Breast epithelium (tissue), 4 donors: ENCODE measurements around the gene PRICKLE2. TPM values are rescaled to one million over a fixed set of nuclear protein-coding genes. Genes with fewer than 3 reads are reported as not detected.
A peak's percentile ranks its signal among the peaks of the same experiment; 100 is the strongest.

Source experiments
- DNase-seq, 2 donors: peaks; one replicate each; pipeline ENCODE4 v3.0.0-alpha.2; 2019; ENCODE audit warnings: low spot score in 2 of 2
- H3K27ac ChIP-seq, 2 donors: fragments of 200-600 bp; sonication (generic) in 1 of 2; one replicate each; pipeline ENCODE4 v1.5.1; 2016 to 2019; ENCODE audit warnings: mild to moderate bottlenecking in 1 of 2
- H3K27me3 ChIP-seq, 2 donors: fragments of 200-600 bp; sonication (generic) in 1 of 2; one replicate each; pipeline versions ENCODE4 v1.5.1 to v1.6.0; 2017 to 2019; ENCODE audit warnings: control low read depth in 1 of 2, mild to moderate bottlenecking in 1 of 2
- H3K36me3 ChIP-seq: fragments of 200-600 bp; one replicate; pipeline ENCODE4 v1.5.1; 2019
- H3K4me1 ChIP-seq, 2 donors: fragments of 200-600 bp; sonication (generic); one replicate each; pipeline ENCODE4 v1.5.1; 2016 to 2019; ENCODE audit warnings: control low read depth in 1 of 2
- H3K4me3 ChIP-seq, 3 donors: fragments of 200-600 bp; sonication (generic); 1 replicate in 2 of 3; 2 replicates in 1 of 3; pipeline ENCODE4 v1.5.1; 2016 to 2019; ENCODE audit warnings: mild to moderate bottlenecking in 3 of 3, moderate library complexity in 2 of 3
- H3K9me3 ChIP-seq, 2 donors: fragments of 200-600 bp; sonication (generic) in 1 of 2; one replicate each; pipeline ENCODE4 v1.5.1; 2016 to 2019; ENCODE audit warnings: control low read depth in 1 of 2
- POLR2A ChIP-seq: fragments of 450-650 bp; IDR thresholded peaks from one replicate; pipeline ENCODE4 v1.6.1; 2016; ENCODE audit warnings: antibody characterized with exemption, mild to moderate bottlenecking, moderate library complexity
- POLR2AphosphoS5 ChIP-seq, 3 donors: sonication (generic); formaldehyde crosslinking; IDR thresholded peaks; one replicate each; pipeline ENCODE4 v1.6.1; 2017; ENCODE audit warnings: antibody characterized with exemption in 3 of 3
- intact Hi-C: fragments of 100-400 bp; cut with DNase I; formaldehyde crosslinking; loops from one replicate; pipeline ENCODE4 v1.15.1; 2023; ENCODE audit warnings: low total_unique reads
- total RNA-seq, 3 donors: library from RNA; depleted of rRNA; stranded (reverse); fragments of >200 nt; gene quantifications; one replicate each; pipeline ENCODE4 v1.1.0, GENCODE V29; 2016
- TF ChIP-seq, protein P1 (sequence below), 3 donors: fragments of 450-650 bp; IDR thresholded peaks; one replicate each; pipeline ENCODE4 v1.5.1; 2016 to 2017; ENCODE audit warnings: antibody characterized with exemption in 3 of 3, mild to moderate bottlenecking in 3 of 3, moderate library complexity in 3 of 3

The PRICKLE2 gene
- total RNA-seq, 3 donors from 2014 or later = 35.1 to 72.5 (median 44.5) TPM

DNA sequence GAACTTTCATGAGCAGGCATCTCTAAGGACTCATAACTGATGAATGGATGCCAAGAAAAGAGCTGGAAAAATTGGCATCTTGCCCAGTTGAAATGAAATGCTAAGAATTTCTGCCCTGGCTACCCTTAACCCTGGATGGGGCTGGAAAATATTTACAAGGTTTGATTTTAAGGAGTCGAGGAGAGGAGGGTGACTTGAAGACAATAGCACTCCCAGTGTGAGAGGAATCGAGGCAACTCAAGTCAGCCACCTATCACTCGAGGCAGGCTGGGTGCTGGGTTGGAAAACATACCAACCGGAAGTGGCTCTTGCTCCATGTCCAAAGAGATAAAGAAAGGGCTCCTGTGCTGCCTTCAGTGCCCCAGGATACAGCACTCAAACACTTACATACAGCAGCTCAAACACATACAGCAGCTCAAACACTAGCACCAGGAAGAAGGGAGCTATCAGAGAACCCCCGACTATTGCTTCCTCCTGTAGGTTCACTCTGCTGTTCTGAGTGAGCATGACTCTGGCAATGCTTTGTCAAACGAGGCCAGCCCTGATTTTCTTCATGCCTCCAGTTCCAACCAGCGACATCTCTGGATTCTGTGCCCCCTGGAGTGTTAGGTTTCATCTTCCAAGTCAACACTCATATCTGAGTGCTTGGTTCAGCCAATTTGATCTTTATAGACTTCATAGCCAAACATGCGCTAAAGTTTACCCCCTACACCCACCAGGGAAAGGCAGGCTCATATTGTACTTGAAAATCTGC lies 4.9 kb downstream of the PRICKLE2 start:
- Histone ChIP-seq H3K27ac (peak overlapping the region; percentile 21 to 86), H3K4me3 (peak overlapping the region in 1 of 3 donors; percentile 32), H3K36me3 (no peaks in the 10 kb centered on the region), H3K9me3 (no peaks in the 10 kb centered on the region), H3K4me1 (peaks cover 7 to 18% of the 10 kb centered on the region in 2 donors), H3K27me3 (no peaks in the 10 kb centered on the region)
- TF ChIP-seq, protein P1, sequence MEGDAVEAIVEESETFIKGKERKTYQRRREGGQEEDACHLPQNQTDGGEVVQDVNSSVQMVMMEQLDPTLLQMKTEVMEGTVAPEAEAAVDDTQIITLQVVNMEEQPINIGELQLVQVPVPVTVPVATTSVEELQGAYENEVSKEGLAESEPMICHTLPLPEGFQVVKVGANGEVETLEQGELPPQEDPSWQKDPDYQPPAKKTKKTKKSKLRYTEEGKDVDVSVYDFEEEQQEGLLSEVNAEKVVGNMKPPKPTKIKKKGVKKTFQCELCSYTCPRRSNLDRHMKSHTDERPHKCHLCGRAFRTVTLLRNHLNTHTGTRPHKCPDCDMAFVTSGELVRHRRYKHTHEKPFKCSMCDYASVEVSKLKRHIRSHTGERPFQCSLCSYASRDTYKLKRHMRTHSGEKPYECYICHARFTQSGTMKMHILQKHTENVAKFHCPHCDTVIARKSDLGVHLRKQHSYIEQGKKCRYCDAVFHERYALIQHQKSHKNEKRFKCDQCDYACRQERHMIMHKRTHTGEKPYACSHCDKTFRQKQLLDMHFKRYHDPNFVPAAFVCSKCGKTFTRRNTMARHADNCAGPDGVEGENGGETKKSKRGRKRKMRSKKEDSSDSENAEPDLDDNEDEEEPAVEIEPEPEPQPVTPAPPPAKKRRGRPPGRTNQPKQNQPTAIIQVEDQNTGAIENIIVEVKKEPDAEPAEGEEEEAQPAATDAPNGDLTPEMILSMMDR (IDR thresholded peaks at IDR 0.05) = peak in 1 of 3 donors; percentile 13
- TF ChIP-seq POLR2A (no peak), POLR2AphosphoS5 (IDR thresholded peaks at IDR 0.05) (no peak)
- DNase-seq = no peak
- intact Hi-C loops = no loop called here

DNA sequence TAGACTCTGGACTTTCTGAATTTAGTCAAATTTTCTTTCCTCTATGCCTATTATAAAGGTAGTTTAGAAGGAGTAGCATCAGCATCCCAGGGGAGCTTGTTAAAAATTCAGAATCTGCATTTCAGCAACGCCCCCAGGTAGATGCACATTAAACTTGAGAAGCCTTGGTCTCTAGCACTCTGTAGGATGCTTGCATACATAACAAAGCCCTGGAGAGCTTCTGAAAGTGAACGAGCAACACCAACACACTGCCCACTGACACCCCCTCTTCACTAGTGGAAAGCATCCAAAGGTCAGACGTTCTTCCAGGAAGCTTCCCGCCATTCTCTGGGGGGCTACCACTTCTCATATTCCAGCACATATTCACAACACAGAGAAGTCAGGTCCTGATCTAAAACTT lies 6.5 kb downstream of the PRICKLE2 start:
- Histone ChIP-seq H3K9me3 (no peaks in the 10 kb centered on the region), H3K36me3 (no peaks in the 10 kb centered on the region), H3K4me3 (no peak overlapping the region), H3K27me3 (no peaks in the 10 kb centered on the region), H3K4me1 (peaks cover 0 to 22% of the 10 kb centered on the region in 2 donors), H3K27ac (peak overlapping the region in 1 of 2 donors; percentile 86)
- intact Hi-C loops = no loop called here
- TF ChIP-seq POLR2AphosphoS5 (IDR thresholded peaks at IDR 0.05) (no peak), POLR2A (no peak)
- TF ChIP-seq, protein P1 (IDR thresholded peaks at IDR 0.05) = no peak
- no peak for DNase-seq

DNA sequence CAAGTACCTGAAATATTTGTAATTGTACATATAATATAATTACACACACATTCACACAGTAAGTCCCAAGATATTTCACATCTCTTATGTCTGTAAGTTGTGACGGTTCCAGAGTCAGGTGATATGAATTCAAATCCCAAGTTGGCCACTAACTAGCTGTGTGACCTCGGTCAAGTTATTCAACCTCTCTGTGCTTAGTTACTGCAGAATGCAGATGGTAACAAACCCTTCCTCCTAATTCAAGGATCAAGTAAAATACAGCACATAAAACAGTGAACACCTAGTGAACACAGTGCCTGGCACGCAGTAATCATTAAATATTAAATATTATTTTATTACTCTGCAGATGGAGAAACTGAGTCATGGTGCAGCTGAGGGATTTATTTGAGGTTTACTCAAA lies 6.9 kb downstream of the PRICKLE2 start:
- no peaks in the 10 kb centered on the region for H3K9me3 ChIP-seq
- H3K36me3 ChIP-seq = no peaks in the 10 kb centered on the region
- intact Hi-C loops = no loop called here
- no peak overlapping the region for H3K4me3 ChIP-seq
- peaks cover 0 to 22% of the 10 kb centered on the region in 2 donors for H3K4me1 ChIP-seq
- no peaks in the 10 kb centered on the region for H3K27me3 ChIP-seq
- no peak overlapping the region for H3K27ac ChIP-seq
- TF ChIP-seq POLR2AphosphoS5 (IDR thresholded peaks at IDR 0.05) (no peak), POLR2A (no peak)
- TF ChIP-seq, protein P1 (IDR thresholded peaks at IDR 0.05) = no peak
- no peak for DNase-seq

DNA sequence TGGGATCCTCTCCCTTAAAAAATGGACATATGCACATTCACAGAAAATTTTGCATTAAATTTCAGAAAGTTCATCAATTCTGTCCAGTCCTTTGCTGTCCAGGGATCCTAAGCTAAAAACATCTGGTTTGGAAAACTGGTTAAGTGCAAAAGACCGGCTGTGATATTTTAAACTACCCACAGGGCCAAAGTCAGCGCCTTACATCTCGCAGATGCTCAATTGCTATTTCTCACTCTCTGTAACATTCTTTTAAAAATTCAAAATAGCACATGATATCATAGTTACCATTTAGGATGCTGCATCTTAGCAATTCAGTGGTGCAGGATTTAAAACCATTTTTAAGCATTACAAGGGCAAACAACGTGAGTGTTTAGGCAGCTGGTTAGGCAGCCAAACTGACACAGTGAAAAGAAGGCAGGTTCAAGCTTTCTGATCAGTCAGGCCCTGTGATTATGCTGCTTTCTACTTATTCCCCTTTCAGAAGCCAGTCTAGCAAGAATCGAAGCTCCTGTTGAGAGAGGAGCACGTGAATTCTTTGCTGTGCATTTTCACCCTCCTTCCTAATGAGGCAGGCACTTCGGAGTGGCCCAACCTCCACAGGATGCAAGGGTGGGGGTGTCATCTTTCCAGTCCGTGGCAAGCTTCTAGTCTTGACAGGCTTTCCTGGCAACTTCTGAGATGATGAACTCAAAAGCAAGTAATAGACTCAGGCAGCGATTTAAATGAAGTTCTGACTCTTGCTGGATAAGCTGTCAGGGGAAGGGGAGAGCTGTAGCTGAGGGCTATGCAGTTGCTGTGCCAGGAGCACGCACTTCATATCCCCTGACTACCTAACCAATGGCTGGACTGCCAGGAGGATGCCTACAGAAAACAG lies 8.8 kb downstream of the PRICKLE2 start:
- H3K4me3 ChIP-seq = no peak overlapping the region
- no peaks in the 10 kb centered on the region for H3K36me3 ChIP-seq
- H3K27me3 ChIP-seq = no peaks in the 10 kb centered on the region
- intact Hi-C loops = no loop called here
- no peaks in the 10 kb centered on the region for H3K9me3 ChIP-seq
- peaks cover 0 to 26% of the 10 kb centered on the region in 2 donors for H3K4me1 ChIP-seq
- TF ChIP-seq POLR2AphosphoS5 (IDR thresholded peaks at IDR 0.05) = no peak
- peak overlapping the region; percentile 58 to 73 for H3K27ac ChIP-seq
- no peak for DNase-seq

DNA sequence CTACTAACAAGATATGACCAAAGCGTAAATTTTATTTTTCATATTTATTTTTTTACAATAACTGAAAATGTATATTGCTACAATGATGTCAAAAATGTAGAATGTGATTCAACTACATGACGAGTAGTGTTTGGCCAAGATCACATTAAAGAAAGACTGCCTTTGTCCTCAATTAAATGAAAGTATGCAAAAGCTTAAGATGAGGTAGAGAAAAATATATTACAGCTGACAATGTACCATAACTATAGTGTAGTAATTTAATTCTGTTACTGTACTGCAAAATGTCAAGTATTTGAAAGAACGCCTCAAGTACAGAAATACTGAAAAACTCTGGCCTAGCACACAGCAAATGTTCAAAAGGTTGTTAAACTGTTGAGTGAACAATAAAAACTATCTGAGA lies 9.7 kb downstream of the PRICKLE2 start:
- intact Hi-C loops = no loop called here
- H3K27me3 ChIP-seq = no peaks in the 10 kb centered on the region
- no peak overlapping the region for H3K4me3 ChIP-seq
- no peaks in the 10 kb centered on the region for H3K9me3 ChIP-seq
- peak overlapping the region; percentile 58 to 94 for H3K27ac ChIP-seq
- peaks cover 0 to 27% of the 10 kb centered on the region in 2 donors for H3K4me1 ChIP-seq
- TF ChIP-seq POLR2AphosphoS5 (IDR thresholded peaks at IDR 0.05) (no peak), POLR2A (no peak)
- TF ChIP-seq, protein P1 (IDR thresholded peaks at IDR 0.05) = no peak
- H3K36me3 ChIP-seq = no peaks in the 10 kb centered on the region
- no peak for DNase-seq
